Epithelial cell of proximal tubule (primary cell): ENCODE measurements around the gene ALOXE3. TPM values are rescaled to one million over a fixed set of nuclear protein-coding genes. Genes with fewer than 3 reads are reported as not detected.

Experiments used
- DNase-seq: peaks from one replicate; pipeline ENCODE4 v3.0.0-alpha.2; 2011; ENCODE audit warnings: low read depth
- H3K4me3 ChIP-seq: 2 replicates; pipeline ENCODE4 v1.5.1; 2011; ENCODE audit warnings: low read depth, mild to moderate bottlenecking, low read length
- total RNA-seq: library from RNA; depleted of rRNA; stranded (reverse); fragments of >200 nt; gene quantifications from 2 replicates; pipeline ENCODE4 v1.2.3, GENCODE V29; 2015
- TF ChIP-seq, protein P1 (sequence below): conservative IDR thresholded peaks from 2 replicates; pipeline ENCODE4 v1.5.1; 2012; ENCODE audit warnings: low read depth, mild to moderate bottlenecking, low read length

Gene ALOXE3
- total RNA-seq, 1 donor from 2014 or later: not detected

- no peak for DNase-seq
- TF ChIP-seq, protein P1, sequence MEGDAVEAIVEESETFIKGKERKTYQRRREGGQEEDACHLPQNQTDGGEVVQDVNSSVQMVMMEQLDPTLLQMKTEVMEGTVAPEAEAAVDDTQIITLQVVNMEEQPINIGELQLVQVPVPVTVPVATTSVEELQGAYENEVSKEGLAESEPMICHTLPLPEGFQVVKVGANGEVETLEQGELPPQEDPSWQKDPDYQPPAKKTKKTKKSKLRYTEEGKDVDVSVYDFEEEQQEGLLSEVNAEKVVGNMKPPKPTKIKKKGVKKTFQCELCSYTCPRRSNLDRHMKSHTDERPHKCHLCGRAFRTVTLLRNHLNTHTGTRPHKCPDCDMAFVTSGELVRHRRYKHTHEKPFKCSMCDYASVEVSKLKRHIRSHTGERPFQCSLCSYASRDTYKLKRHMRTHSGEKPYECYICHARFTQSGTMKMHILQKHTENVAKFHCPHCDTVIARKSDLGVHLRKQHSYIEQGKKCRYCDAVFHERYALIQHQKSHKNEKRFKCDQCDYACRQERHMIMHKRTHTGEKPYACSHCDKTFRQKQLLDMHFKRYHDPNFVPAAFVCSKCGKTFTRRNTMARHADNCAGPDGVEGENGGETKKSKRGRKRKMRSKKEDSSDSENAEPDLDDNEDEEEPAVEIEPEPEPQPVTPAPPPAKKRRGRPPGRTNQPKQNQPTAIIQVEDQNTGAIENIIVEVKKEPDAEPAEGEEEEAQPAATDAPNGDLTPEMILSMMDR: no peak
- no peak overlapping the region for H3K4me3 ChIP-seq
These were observed 65.8 kb downstream of the ALOXE3 start for GRCh38 chr17:8052256-8053252.

DNA sequence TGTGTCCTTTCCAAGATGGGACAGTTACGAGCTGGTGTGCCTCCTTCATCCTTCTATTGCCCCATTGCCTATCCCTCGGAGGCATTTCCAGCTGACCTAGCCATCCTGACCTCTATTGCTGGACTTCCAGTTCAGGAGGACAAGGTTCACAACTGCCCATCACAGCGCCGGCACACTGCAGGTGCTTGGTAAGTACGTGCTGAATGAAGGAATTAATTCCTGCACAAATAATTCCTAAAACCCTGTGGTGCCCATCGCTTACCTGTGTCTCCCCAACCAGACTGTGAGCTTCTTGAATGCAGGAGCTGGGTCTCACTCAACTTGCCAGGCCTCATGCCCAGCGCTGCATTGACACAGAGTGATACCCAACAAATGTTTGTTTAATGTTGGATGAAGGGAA, 66.5 kb downstream of the ALOXE3 start:
- no peak overlapping the region for H3K4me3 ChIP-seq
- DNase-seq: no peak
- TF ChIP-seq, protein P1: no peak

- no peak for DNase-seq
- TF ChIP-seq, protein P1: no peak
- no peak overlapping the region for H3K4me3 ChIP-seq
These were observed 69.6 kb downstream of the ALOXE3 start for GRCh38 chr17:8048736-8049135.

DNA sequence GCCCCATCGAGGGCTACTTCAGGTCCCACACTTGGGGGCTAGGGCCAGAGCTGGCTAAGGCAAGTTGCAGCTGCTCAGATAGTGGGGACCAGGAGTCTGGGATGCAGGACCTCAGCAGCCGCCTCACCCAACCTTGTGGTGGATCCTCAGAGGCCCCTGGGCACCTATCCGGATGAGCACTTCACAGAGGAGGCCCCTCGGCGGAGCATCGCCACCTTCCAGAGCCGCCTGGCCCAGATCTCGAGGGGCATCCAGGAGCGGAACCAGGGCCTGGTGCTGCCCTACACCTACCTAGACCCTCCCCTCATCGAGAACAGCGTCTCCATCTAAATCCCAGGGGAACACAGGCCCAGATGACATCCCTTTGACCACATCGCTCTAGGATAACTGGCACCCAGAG, 70.1 kb downstream of the ALOXE3 start:
- TF ChIP-seq, protein P1: no peak
- DNase-seq: no peak
- H3K4me3 ChIP-seq: no peak overlapping the region

- H3K4me3 ChIP-seq: no peak overlapping the region
- DNase-seq: no peak
- TF ChIP-seq, protein P1: no peak
These were observed 70.6 kb downstream of the ALOXE3 start for GRCh38 chr17:8047769-8048110.

GRCh38 chr17:8046929-8047768, 71.2 kb downstream of the ALOXE3 start:
- TF ChIP-seq, protein P1: no peak
- H3K4me3 ChIP-seq: no peak overlapping the region
- DNase-seq: no peak
